ENCODE measurements around the gene TPP1.

TPP1 gene

GRCh38 chr11:6619004-6619745, at the start of gene TPP1:
TSS of gene TPP1 (minus strand) at chr11:6619422. CDS start at chr11:6619400, 22 bp downstream.
- peak; percentile 94 for DNase-seq

GRCh38 chr11:6667733-6668374, 48.6 kb upstream of the TPP1 start:
- peak; percentile 68 for DNase-seq

GRCh38 chr11:6666302-6667183, 47.3 kb upstream of the TPP1 start:
- peak; percentile 48 for DNase-seq

GRCh38 chr11:6664551-6664950, 45.3 kb upstream of the TPP1 start:
- DNase-seq: no peak

GRCh38 chr11:6663794-6664469, 44.7 kb upstream of the TPP1 start:
- no peak for DNase-seq

- no peak for DNase-seq
These were observed 41.5 kb upstream of the TPP1 start for GRCh38 chr11:6660712-6661111.

GRCh38 chr11:6658647-6659046, 39.4 kb upstream of the TPP1 start:
- DNase-seq: no peak

- no peak for DNase-seq
These were observed 38.1 kb upstream of the TPP1 start for GRCh38 chr11:6657346-6657745.

- DNase-seq: no peak
These were observed 37.7 kb upstream of the TPP1 start for GRCh38 chr11:6656936-6657335.

- DNase-seq: no peak
These were observed 37.3 kb upstream of the TPP1 start for GRCh38 chr11:6656584-6656915.

GRCh38 chr11:6655790-6656583, 36.8 kb upstream of the TPP1 start, which contains the start of gene DCHS1:
TSS of gene DCHS1 (minus strand) at chr11:6655809. CDS start at chr11:6641613, 14,196 bp downstream.
- DNase-seq: no peak

- DNase-seq: no peak
These were observed 36.0 kb upstream of the TPP1 start for GRCh38 chr11:6655020-6655789.

GRCh38 chr11:6654281-6655019, 35.2 kb upstream of the TPP1 start:
- no peak for DNase-seq

GRCh38 chr11:6653656-6654055, 34.4 kb upstream of the TPP1 start:
- DNase-seq: no peak

- no peak for DNase-seq
These were observed 33.9 kb upstream of the TPP1 start for GRCh38 chr11:6653097-6653496.

- DNase-seq: no peak
These were observed 33.0 kb upstream of the TPP1 start for GRCh38 chr11:6652182-6652581.

GRCh38 chr11:6650980-6651379, 31.8 kb upstream of the TPP1 start:
- no peak for DNase-seq

- DNase-seq: no peak
These were observed 30.9 kb upstream of the TPP1 start for GRCh38 chr11:6650104-6650503.

- DNase-seq: no peak
These were observed 29.3 kb upstream of the TPP1 start for GRCh38 chr11:6648501-6648900.

GRCh38 chr11:6647836-6648235, 28.6 kb upstream of the TPP1 start:
- DNase-seq: no peak
